Coronary artery (tissue), 2 donors: Measurements from ENCODE around the gene PACSIN3.

Experiments used
- DNase-seq: peaks from one replicate; pipeline ENCODE4 v3.0.0-alpha.2; 2017; ENCODE audit warnings: low spot score
- H3K27ac ChIP-seq, 2 donors: fragments of 200-600 bp; sonication (generic); one replicate each; pipeline ENCODE4 v1.5.1; 2016 to 2019
- H3K4me3 ChIP-seq: fragments of 200-600 bp; sonication (generic); 2 replicates; pipeline ENCODE4 v1.5.1; 2016; ENCODE audit warnings: mild to moderate bottlenecking, moderate library complexity
- CTCF ChIP-seq: fragments of 200-600 bp; sonication (generic); IDR thresholded peaks from one replicate; pipeline ENCODE4 v1.5.1; 2019; ENCODE audit warnings: antibody characterized with exemption

The PACSIN3 gene

DNA sequence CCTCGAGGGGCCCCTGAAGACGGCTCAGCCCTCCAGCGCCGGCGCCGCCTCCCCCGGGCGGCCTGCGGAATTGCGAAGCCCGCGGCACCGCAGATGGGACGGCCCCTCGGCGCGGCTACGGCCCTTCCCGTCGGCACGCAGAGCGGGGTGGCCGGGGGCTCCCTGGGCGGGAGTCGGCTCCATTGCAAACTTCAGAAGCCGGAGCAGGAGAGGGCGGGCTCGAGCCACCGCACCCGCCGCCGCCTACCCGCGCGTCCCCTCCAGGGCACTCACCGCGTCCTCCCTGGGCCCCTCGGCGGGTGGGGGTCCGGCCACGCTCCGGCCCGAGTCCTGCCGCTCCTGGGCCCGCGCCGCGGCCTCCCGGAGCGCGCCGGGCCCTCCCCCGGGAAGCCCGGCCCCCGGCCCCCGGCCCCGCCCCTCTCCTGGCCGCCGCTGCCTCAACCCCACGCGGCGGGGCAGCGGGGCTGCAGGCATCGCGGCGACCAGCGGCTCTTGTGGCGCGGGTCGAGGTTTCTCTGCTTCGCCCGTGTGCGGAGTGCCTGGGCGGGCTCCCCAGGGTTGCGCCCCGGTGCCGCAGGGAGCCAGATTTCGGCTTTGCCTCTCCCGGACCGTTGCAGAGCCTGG, at the start of gene PACSIN3:
PACSIN3 (minus strand) TSS at position 359 of the 624 bp plus-strand sequence. CDS start 3,707 bp downstream, outside the sequence.
- no peak for DNase-seq
- TF ChIP-seq CTCF = no peak
- peak within 1 kb of the TSS; percentile 93 for H3K4me3 ChIP-seq
- peak within 1 kb of the TSS; percentile 92 to 97 for H3K27ac ChIP-seq

GRCh38 chr11:47235163-47235562, 48.9 kb upstream of the PACSIN3 start:
- Histone ChIP-seq H3K4me3 (no peak overlapping the region), H3K27ac (no peak overlapping the region)
- no peak for DNase-seq
- no peak for TF ChIP-seq CTCF

- H3K4me3 ChIP-seq = no peak overlapping the region
- no peak overlapping the region for H3K27ac ChIP-seq
- no peak for DNase-seq
- TF ChIP-seq CTCF = no peak
These were observed 48.5 kb upstream of the PACSIN3 start for GRCh38 chr11:47234669-47235100.

GRCh38 chr11:47233989-47234668, 47.9 kb upstream of the PACSIN3 start:
- no peak overlapping the region for H3K4me3 ChIP-seq
- no peak for TF ChIP-seq CTCF
- H3K27ac ChIP-seq = peak overlapping the region in 1 of 2 donors; percentile 26
- no peak for DNase-seq

GRCh38 chr11:47233051-47233450, 46.8 kb upstream of the PACSIN3 start:
- Histone ChIP-seq H3K27ac (no peak overlapping the region), H3K4me3 (no peak overlapping the region)
- TF ChIP-seq CTCF = no peak
- no peak for DNase-seq

GRCh38 chr11:47229161-47229560, 42.9 kb upstream of the PACSIN3 start:
- TF ChIP-seq CTCF = no peak
- Histone ChIP-seq H3K4me3 (no peak overlapping the region), H3K27ac (no peak overlapping the region)
- DNase-seq = no peak
